SU-DHL-6 (cell line): ENCODE measurements around the gene ACACB.

Experiments used
- H2AFZ ChIP-seq: fragments of 200-600 bp; sonication (generic); 2 replicates; pipeline ENCODE4 v1.6.1; 2014; ENCODE audit warnings: low read depth, mild to moderate bottlenecking, moderate library complexity, mixed read lengths, antibody characterized with exemption, low read length; ENCODE audit not compliant: severe bottlenecking
- H3F3A ChIP-seq: fragments of 200-600 bp; shearing (Covaris generic); 2 replicates; pipeline ENCODE4 v1.6.0; 2016; ENCODE audit warnings: antibody characterized with exemption, mild to moderate bottlenecking; ENCODE audit not compliant: insufficient read depth
- H3K27ac ChIP-seq: fragments of 200-600 bp; sonication (generic); 2 replicates; pipeline ENCODE4 v1.5.1; 2016; ENCODE audit warnings: low read depth, mild to moderate bottlenecking, low read length, moderate library complexity, mixed read lengths
- H3K27me3 ChIP-seq: fragments of 200-600 bp; sonication (generic), shearing (Covaris generic); 2 replicates; pipeline ENCODE4 v1.6.0; 2014; ENCODE audit warnings: mild to moderate bottlenecking, low read length
- H3K36me3 ChIP-seq: fragments of 200-600 bp; sonication (generic); 2 replicates; pipeline ENCODE4 v1.6.1; 2014; ENCODE audit warnings: mild to moderate bottlenecking, low read length, mixed read lengths
- H3K4me2 ChIP-seq: fragments of 300-600, 200-600 bp; shearing (Covaris generic), sonication (generic); 2 replicates; pipeline ENCODE4 v1.6.0; 2014; ENCODE audit warnings: low read length, low read depth, mild to moderate bottlenecking; ENCODE audit not compliant: poor library complexity, severe bottlenecking
- H3K4me3 ChIP-seq: fragments of 200-600 bp; sonication (generic); 2 replicates; pipeline ENCODE4 v1.5.1; 2014; ENCODE audit warnings: antibody characterized with exemption, low read length, mild to moderate bottlenecking, mixed read lengths; ENCODE audit not compliant: insufficient read depth, poor library complexity, severe bottlenecking
- H3K79me2 ChIP-seq: fragments of 200-600 bp; sonication (generic); 2 replicates; pipeline ENCODE4 v1.6.1; 2014; ENCODE audit warnings: mild to moderate bottlenecking, low read length, moderate library complexity; ENCODE audit not compliant: insufficient read depth
- H3K9ac ChIP-seq: fragments of 200-600 bp; sonication (generic); 2 replicates; pipeline ENCODE4 v1.7.0; 2014; ENCODE audit warnings: mild to moderate bottlenecking, low read length
- H3K9me2 ChIP-seq: fragments of 200-600 bp; sonication (generic); replicated peaks from 2 replicates; pipeline ENCODE4 v1.6.1; 2014; ENCODE audit warnings: low read length; ENCODE audit not compliant: insufficient read depth
- H3K9me3 ChIP-seq: fragments of 200-600 bp; sonication (generic); 2 replicates; pipeline ENCODE4 v1.6.1; 2014; ENCODE audit warnings: low read length, mixed read lengths; ENCODE audit not compliant: insufficient read depth
- H4K20me1 ChIP-seq: fragments of 200-600 bp; sonication (generic); 2 replicates; pipeline ENCODE4 v1.6.1; 2014; ENCODE audit warnings: low read depth, mild to moderate bottlenecking, antibody characterized with exemption, low read length, moderate library complexity, mixed read lengths
- EZH2phosphoT487 ChIP-seq: fragments of 200-600 bp; sonication (generic), shearing (Covaris generic); conservative IDR thresholded peaks from 2 replicates; pipeline ENCODE4 v1.6.1; 2018; ENCODE audit warnings: mild to moderate bottlenecking, antibody characterized with exemption, low read length, moderate library complexity, mixed read lengths
- TF ChIP-seq, protein P1 (sequence below): fragments of 200-600 bp; sonication (generic); IDR thresholded peaks from one replicate; pipeline ENCODE4 v1.5.1; 2017; ENCODE audit warnings: antibody characterized with exemption, mild to moderate bottlenecking, low read length, moderate library complexity; ENCODE audit not compliant: insufficient read depth, poor library complexity, severe bottlenecking

ACACB gene

DNA sequence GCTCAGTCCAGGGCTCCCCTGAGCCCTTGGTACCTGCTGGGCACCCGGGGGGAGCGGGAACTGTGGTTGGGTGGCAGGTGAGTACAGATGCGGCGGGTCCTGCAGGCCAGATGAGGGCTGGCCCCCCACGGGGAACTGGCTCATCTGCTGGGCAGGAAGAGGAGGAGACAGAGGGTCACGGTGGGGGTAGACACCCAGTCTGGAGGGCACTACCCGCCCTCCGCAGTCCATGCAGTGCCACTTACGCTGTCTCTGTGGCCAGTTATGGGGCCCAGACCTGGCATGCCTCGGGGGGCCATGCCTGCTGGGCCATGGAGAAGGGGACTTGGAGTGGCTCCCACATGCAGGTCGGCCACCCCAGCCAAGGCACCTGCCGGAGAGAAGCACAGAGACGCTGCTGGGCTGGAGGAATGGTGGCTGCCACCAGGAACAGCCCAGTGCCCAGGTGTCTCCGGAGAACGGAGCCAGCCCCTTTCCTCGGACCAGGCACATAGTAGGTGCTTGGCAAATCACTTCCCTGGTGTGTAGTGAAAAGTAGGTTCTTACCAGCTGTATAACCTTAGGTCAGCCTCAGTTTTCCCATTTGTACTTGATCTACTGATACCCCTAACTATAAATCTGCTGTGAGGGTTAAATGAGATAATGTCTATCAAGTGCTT, 171.6 kb downstream of the ACACB start:
- Histone ChIP-seq H3K27ac (no peak overlapping the region), H3K9me2 (no peaks in the 10 kb centered on the region), H4K20me1 (no peaks in the 10 kb centered on the region), H3K27me3 (no peaks in the 10 kb centered on the region), H3F3A (no peaks in the 10 kb centered on the region), H3K9me3 (no peaks in the 10 kb centered on the region), H3K4me3 (no peak overlapping the region), H3K36me3 (no peaks in the 10 kb centered on the region), H3K79me2 (no peaks in the 10 kb centered on the region), H3K9ac (no peak overlapping the region), H3K4me2 (no peak overlapping the region), H2AFZ (no peak overlapping the region)
- TF ChIP-seq EZH2phosphoT487 = no peak
- TF ChIP-seq, protein P1, sequence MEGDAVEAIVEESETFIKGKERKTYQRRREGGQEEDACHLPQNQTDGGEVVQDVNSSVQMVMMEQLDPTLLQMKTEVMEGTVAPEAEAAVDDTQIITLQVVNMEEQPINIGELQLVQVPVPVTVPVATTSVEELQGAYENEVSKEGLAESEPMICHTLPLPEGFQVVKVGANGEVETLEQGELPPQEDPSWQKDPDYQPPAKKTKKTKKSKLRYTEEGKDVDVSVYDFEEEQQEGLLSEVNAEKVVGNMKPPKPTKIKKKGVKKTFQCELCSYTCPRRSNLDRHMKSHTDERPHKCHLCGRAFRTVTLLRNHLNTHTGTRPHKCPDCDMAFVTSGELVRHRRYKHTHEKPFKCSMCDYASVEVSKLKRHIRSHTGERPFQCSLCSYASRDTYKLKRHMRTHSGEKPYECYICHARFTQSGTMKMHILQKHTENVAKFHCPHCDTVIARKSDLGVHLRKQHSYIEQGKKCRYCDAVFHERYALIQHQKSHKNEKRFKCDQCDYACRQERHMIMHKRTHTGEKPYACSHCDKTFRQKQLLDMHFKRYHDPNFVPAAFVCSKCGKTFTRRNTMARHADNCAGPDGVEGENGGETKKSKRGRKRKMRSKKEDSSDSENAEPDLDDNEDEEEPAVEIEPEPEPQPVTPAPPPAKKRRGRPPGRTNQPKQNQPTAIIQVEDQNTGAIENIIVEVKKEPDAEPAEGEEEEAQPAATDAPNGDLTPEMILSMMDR = no peak

DNA sequence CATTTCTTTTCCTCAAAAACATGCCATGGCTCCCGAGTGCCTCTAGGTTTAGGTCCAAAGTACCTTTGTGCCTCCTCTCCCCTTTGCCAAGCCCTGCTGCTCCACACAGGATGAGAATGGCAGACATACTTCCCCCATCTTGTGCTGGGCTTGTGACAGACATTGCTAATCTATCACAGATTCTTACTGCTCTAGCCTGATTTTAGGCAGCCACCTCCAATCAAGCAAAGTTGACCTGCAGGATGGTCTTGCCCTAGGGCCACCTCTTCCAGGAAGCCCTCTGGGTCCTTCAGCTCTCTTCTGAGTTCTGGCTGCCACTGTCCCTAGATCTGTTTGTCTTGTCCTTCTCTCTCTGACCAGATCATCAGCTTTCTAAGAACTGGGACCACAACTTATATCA, 172.2 kb downstream of the ACACB start:
- H3K9ac ChIP-seq = no peak overlapping the region

DNA sequence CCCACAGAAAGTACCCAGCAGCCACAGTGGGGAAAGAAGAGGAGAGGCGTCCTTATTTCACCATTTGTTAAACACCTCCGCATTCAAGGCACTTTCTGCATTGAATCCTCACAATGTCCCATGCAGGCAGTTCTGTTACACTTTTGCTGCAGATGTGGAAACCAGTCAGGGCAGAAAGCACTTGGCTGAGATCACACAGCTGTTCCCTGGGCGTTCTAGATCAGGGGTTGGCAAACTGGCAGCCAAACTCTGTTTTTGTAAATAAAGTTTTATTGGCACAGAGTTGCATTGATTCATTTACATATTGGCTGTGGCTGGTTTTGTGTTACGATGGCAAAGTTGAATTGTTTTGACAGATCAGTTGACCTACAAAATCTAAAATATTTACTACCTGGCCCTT, 172.6 kb downstream of the ACACB start:
- H3K4me2 ChIP-seq = no peak overlapping the region
- H3K9ac ChIP-seq = no peak overlapping the region
- H3K79me2 ChIP-seq = no peaks in the 10 kb centered on the region
- H3K4me3 ChIP-seq = no peak overlapping the region
- H3K9me3 ChIP-seq = no peaks in the 10 kb centered on the region
- no peaks in the 10 kb centered on the region for H4K20me1 ChIP-seq
- no peak overlapping the region for H3K27ac ChIP-seq
- no peaks in the 10 kb centered on the region for H3K9me2 ChIP-seq
- TF ChIP-seq EZH2phosphoT487 = no peak
- TF ChIP-seq, protein P1 = no peak
- no peak overlapping the region for H2AFZ ChIP-seq
- no peaks in the 10 kb centered on the region for H3K36me3 ChIP-seq
- H3K27me3 ChIP-seq = no peaks in the 10 kb centered on the region
- H3F3A ChIP-seq = no peaks in the 10 kb centered on the region

More for the DNA sequence above, 172.2 kb downstream of the ACACB start:
- no peaks in the 10 kb centered on the region for H3K79me2 ChIP-seq
- no peaks in the 10 kb centered on the region for H4K20me1 ChIP-seq
- H3K4me3 ChIP-seq = no peak overlapping the region
- no peaks in the 10 kb centered on the region for H3K27me3 ChIP-seq
- H3K36me3 ChIP-seq = no peaks in the 10 kb centered on the region
- no peaks in the 10 kb centered on the region for H3F3A ChIP-seq
- H3K4me2 ChIP-seq = no peak overlapping the region
- H2AFZ ChIP-seq = no peak overlapping the region
- no peaks in the 10 kb centered on the region for H3K9me2 ChIP-seq
- TF ChIP-seq, protein P1 = no peak
- no peak for TF ChIP-seq EZH2phosphoT487
- no peaks in the 10 kb centered on the region for H3K9me3 ChIP-seq
- no peak overlapping the region for H3K27ac ChIP-seq
